ENCODE data around the gene SLC8A2. TPM values are rescaled to one million over a fixed set of nuclear protein-coding genes. Genes with fewer than 3 reads are reported as not detected.
"Not testable (repeated sequence)": the region's sequence is repeated elsewhere in the genome, so short reads cannot be mapped to it uniquely, and the experiment has no call there.

Gene SLC8A2
- total and polyA plus RNA-seq, 9 donors, result 0.04 to 0.49 (median 0.24) TPM

GRCh38 chr19:47398707-47399597, 72.7 kb downstream of the SLC8A2 start:
- no peaks in the 10 kb centered on the region for H3K36me3 ChIP-seq (ENCODE audit: control insufficient read depth, insufficient read depth, low read length)
- 33% methylated on average over 15 of the region's 24 CpGs for WGBS (ENCODE audit: insufficient coverage)
- peaks cover 9% of the 10 kb centered on the region for H3K27me3 ChIP-seq (ENCODE audit: control insufficient read depth, insufficient read depth, low read length)
- H3K27ac ChIP-seq (ENCODE audit: low read length), result no peak overlapping the region
- no peaks in the 10 kb centered on the region for H3K4me1 ChIP-seq (ENCODE audit: control insufficient read depth, insufficient read depth, low read length)
- no peak for DNase-seq
- no peaks in the 10 kb centered on the region for H3K9me3 ChIP-seq (replicated peaks; ENCODE audit: control insufficient read depth, low read depth, low read length)
- H3K4me3 ChIP-seq (ENCODE audit: low read length), result no peak overlapping the region

DNA sequence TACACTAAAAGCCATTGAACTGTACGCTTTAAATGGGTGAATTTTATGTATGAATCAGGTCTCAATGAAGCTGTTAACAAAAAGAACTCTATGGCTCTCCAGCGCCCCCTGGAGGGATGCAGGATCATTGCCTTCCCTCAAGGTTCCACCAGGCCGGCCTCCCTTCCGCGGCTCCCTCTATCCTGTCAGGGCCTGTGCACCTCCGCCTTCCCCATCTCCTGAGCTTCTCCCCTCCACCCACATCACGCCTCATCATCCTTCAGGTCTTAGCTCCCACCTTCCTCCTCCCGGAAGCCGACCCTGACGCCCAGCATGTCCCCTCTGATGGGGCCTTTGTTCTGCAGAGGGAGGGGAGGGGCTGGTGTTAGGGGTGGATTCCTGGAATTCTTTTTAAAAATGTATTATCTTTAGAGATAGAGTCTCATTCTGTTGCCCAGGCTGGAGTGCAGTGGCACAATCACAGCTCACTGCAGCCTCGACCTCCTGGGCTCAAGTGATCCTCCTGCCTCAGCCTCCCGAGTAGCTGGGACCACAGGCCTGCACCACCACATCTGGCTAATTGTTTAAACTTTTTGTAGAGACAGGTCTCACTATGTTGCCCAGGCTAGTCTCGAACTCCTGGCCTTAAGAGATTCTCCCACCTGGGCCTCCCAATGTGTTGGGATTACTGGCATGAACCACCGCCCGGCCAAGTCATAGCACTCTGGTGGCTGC, 80.0 kb downstream of the SLC8A2 start:
- Histone ChIP-seq H3K36me3 (ENCODE audit: control insufficient read depth, insufficient read depth, low read length) (no peaks in the 10 kb centered on the region), H3K27me3 (ENCODE audit: control insufficient read depth, insufficient read depth, low read length) (no peaks in the 10 kb centered on the region), H3K4me3 (ENCODE audit: low read length) (no peak overlapping the region), H3K9me3 (replicated peaks; ENCODE audit: control insufficient read depth, low read depth, low read length) (no peaks in the 10 kb centered on the region), H3K27ac (ENCODE audit: low read length) (no peak overlapping the region), H3K4me1 (ENCODE audit: control insufficient read depth, insufficient read depth, low read length) (no peaks in the 10 kb centered on the region)
- DNase-seq, result peak; percentile 61
- WGBS (ENCODE audit: insufficient coverage), result 40% methylated on average over 10 of the region's 15 CpGs

- Histone ChIP-seq H3K27me3 (ENCODE audit: control insufficient read depth, insufficient read depth, low read length) (no peaks in the 10 kb centered on the region), H3K27ac (ENCODE audit: low read length) (no peak overlapping the region), H3K4me1 (ENCODE audit: control insufficient read depth, insufficient read depth, low read length) (no peaks in the 10 kb centered on the region), H3K36me3 (ENCODE audit: control insufficient read depth, insufficient read depth, low read length) (no peaks in the 10 kb centered on the region), H3K4me3 (ENCODE audit: low read length) (no peak overlapping the region), H3K9me3 (replicated peaks; ENCODE audit: control insufficient read depth, low read depth, low read length) (no peaks in the 10 kb centered on the region)
- DNase-seq, result no peak
- WGBS (ENCODE audit: insufficient coverage), result 56% methylated on average over 8 of the region's 20 CpGs
These were observed 80.9 kb downstream of the SLC8A2 start for GRCh38 chr19:47390533-47391488.

DNA sequence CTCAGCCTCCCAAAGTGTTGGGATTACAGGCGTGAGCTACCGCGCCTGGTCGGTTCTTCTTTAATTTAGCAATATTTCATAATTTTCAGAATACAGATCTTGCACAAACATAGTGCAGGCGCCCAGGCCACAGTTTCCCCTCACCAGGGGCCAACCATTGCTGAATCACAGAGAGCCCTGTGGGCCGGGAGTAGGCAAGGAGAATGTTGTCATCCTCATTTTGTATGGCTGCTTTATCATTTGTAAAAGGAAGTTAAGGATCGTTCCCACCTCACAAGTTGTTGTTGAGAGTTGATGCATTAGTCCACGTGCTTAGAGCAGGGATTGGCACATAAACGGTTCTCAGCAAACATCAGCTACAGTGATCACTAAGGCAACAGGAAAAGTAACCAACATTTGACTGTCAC, 82.5 kb downstream of the SLC8A2 start:
- Histone ChIP-seq H3K27me3 (ENCODE audit: control insufficient read depth, insufficient read depth, low read length) (no peaks in the 10 kb centered on the region), H3K36me3 (ENCODE audit: control insufficient read depth, insufficient read depth, low read length) (no peaks in the 10 kb centered on the region), H3K9me3 (replicated peaks; ENCODE audit: control insufficient read depth, low read depth, low read length) (no peaks in the 10 kb centered on the region), H3K4me3 (ENCODE audit: low read length) (no peak overlapping the region), H3K4me1 (ENCODE audit: control insufficient read depth, insufficient read depth, low read length) (no peaks in the 10 kb centered on the region), H3K27ac (ENCODE audit: low read length) (no peak overlapping the region)
- no peak for DNase-seq
- WGBS (ENCODE audit: insufficient coverage), result 40% methylated on average over 1 of the region's 9 CpGs

DNA sequence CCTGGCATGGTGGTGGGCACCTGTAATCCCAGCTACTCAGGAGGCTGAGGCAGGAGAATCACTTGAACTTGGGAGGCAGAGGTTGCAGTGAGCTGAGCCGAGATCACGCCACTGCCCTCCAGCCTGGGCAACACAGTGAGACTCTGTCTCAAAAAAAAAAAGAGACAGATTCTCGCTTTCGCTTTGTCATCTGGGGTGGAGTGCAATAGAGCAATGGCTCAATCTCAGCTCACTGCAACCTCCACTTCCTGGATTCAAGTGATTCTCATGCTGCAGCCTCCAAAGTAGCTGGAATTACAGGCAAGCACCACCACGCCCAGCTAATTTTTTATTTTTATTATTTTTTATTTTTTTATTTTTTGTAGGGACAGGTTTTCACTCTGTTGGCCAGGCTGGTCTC, 83.0 kb downstream of the SLC8A2 start:
- not testable (repeated sequence) for H3K27ac ChIP-seq (ENCODE audit: low read length); H3K4me1 ChIP-seq (ENCODE audit: control insufficient read depth, insufficient read depth, low read length); DNase-seq; H3K9me3 ChIP-seq (replicated peaks; ENCODE audit: control insufficient read depth, low read depth, low read length); H3K27me3 ChIP-seq (ENCODE audit: control insufficient read depth, insufficient read depth, low read length); H3K4me3 ChIP-seq (ENCODE audit: low read length); H3K36me3 ChIP-seq (ENCODE audit: control insufficient read depth, insufficient read depth, low read length)
- no CpG with 5 or more reads among the region's 5 CpGs for WGBS (ENCODE audit: insufficient coverage)

DNA sequence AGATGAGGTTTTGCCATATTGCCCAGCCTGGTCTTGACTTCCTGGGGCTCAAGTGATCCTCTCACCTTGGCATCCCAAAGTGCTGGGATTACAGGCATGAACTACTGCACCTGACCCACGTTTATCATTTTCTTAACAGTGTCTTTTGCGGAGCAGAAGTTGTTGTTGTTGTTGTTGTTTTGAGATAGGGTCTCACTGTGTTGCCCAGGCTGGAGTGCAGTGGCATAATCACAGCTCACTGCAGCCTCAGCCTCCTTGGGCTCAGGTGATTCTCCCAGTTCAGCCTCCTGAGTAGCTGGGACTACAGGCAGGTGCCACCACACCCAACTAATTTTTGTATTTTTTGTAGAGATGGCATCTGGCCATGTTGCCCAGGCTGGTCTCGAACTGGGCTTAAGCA, 84.1 kb downstream of the SLC8A2 start:
- WGBS (ENCODE audit: insufficient coverage), result no CpG with 5 or more reads among the region's 3 CpGs

DNA sequence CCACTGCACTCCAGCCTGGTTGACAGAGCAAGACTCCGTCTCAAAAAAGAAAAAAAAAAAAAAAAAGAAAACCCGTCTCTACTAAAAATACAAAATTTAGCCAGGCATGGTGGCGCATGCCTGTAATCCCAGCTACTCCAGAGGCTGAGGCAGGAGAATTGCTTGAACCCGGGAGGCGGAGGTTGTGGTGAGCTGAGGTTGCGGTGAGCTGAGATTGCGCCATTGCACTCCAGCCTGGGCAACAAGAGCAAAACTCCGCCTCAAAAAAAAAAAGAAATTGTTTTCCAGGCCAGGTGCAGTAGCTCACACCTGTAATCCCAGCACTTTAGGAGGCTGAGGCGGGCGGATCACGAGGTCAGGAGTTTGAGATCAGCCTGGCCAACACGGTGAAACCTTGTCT, 85.1 kb downstream of the SLC8A2 start:
- 89% methylated on average over 5 of the region's 12 CpGs for WGBS (ENCODE audit: insufficient coverage)
- peaks cover 10% of the 10 kb centered on the region for H3K36me3 ChIP-seq (ENCODE audit: control insufficient read depth, insufficient read depth, low read length)
- not testable (repeated sequence) for H3K4me3 ChIP-seq (ENCODE audit: low read length); H3K4me1 ChIP-seq (ENCODE audit: control insufficient read depth, insufficient read depth, low read length); DNase-seq; H3K27me3 ChIP-seq (ENCODE audit: control insufficient read depth, insufficient read depth, low read length); H3K9me3 ChIP-seq (replicated peaks; ENCODE audit: control insufficient read depth, low read depth, low read length); H3K27ac ChIP-seq (ENCODE audit: low read length)

More for the DNA sequence above, 84.1 kb downstream of the SLC8A2 start:
- not testable (repeated sequence) for H3K27me3 ChIP-seq (ENCODE audit: control insufficient read depth, insufficient read depth, low read length); DNase-seq; H3K4me1 ChIP-seq (ENCODE audit: control insufficient read depth, insufficient read depth, low read length); H3K36me3 ChIP-seq (ENCODE audit: control insufficient read depth, insufficient read depth, low read length); H3K4me3 ChIP-seq (ENCODE audit: low read length); H3K9me3 ChIP-seq (replicated peaks; ENCODE audit: control insufficient read depth, low read depth, low read length); H3K27ac ChIP-seq (ENCODE audit: low read length)

GRCh38 chr19:47384533-47384932, 87.2 kb downstream of the SLC8A2 start:
- H3K4me3 ChIP-seq (ENCODE audit: low read length); H3K27me3 ChIP-seq (ENCODE audit: control insufficient read depth, insufficient read depth, low read length); DNase-seq; H3K9me3 ChIP-seq (replicated peaks; ENCODE audit: control insufficient read depth, low read depth, low read length); H3K4me1 ChIP-seq (ENCODE audit: control insufficient read depth, insufficient read depth, low read length); H3K27ac ChIP-seq (ENCODE audit: low read length): not testable (repeated sequence)
- WGBS (ENCODE audit: insufficient coverage), result no CpG with 5 or more reads among the region's 4 CpGs
- H3K36me3 ChIP-seq (ENCODE audit: control insufficient read depth, insufficient read depth, low read length), result peaks cover 31% of the 10 kb centered on the region

DNA sequence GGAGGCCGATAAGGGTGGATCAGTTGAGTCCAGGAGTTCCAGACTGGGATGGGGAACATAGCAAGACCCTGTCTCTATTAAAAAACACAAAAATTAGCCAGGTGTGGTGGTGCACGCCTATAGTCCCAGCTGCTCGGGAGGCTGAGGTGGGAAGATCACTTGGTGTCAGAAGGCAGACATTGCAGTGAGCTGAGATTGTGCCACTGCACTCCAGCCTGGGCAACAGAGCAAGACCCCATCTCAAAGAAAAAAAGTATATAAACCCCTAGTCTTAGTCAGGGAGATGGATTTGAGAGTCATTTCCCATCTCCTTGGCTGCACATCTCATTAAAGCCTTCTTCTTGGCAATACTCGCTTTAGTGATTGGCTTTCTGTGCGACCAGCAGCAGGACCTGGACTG, 87.8 kb downstream of the SLC8A2 start:
- H3K4me3 ChIP-seq (ENCODE audit: low read length); H3K27me3 ChIP-seq (ENCODE audit: control insufficient read depth, insufficient read depth, low read length); DNase-seq; H3K4me1 ChIP-seq (ENCODE audit: control insufficient read depth, insufficient read depth, low read length); H3K27ac ChIP-seq (ENCODE audit: low read length); H3K9me3 ChIP-seq (replicated peaks; ENCODE audit: control insufficient read depth, low read depth, low read length): not testable (repeated sequence)
- H3K36me3 ChIP-seq (ENCODE audit: control insufficient read depth, insufficient read depth, low read length), result peaks cover 33% of the 10 kb centered on the region
- no CpG with 5 or more reads among the region's 5 CpGs for WGBS (ENCODE audit: insufficient coverage)

Data from muscle of leg (tissue), 11 donors.